Myocyte (in vitro differentiated cells): ENCODE measurements around the gene ERN1. TPM values are rescaled to one million over a fixed set of nuclear protein-coding genes. Genes with fewer than 3 reads are reported as not detected.

Source experiments
- DNase-seq: peaks from one replicate; pipeline ENCODE4 v3.0.0-alpha.2; 2012; ENCODE audit warnings: low read depth
- total RNA-seq: library from RNA; depleted of rRNA; stranded (reverse); fragments of >200 nt; gene quantifications from 2 replicates; pipeline ENCODE4 v1.2.3, GENCODE V29; 2014

ERN1 gene
- total RNA-seq, 1 donor from 2014 or later = 4.0 TPM

- DNase-seq = no peak
Observed at GRCh38 chr17:64158406-64158805, 28.5 kb upstream of the ERN1 start.

- no peak for DNase-seq
Observed at GRCh38 chr17:64157669-64158180, 27.8 kb upstream of the ERN1 start.

GRCh38 chr17:64156670-64157069 is 26.7 kb upstream of the ERN1 start:
- DNase-seq = no peak

GRCh38 chr17:64155751-64156544 is 26.0 kb upstream of the ERN1 start:
- peak; percentile 92 for DNase-seq

- no peak for DNase-seq
Observed at GRCh38 chr17:64155129-64155528, 25.2 kb upstream of the ERN1 start.

GRCh38 chr17:64154717-64155116 is 24.8 kb upstream of the ERN1 start:
- DNase-seq = no peak

GRCh38 chr17:64154313-64154695 is 24.4 kb upstream of the ERN1 start:
- no peak for DNase-seq

- no peak for DNase-seq
Observed at GRCh38 chr17:64153565-64154312, 23.8 kb upstream of the ERN1 start.

- DNase-seq = peak; percentile 54
Observed at GRCh38 chr17:64152428-64153125, 22.6 kb upstream of the ERN1 start.

- no peak for DNase-seq
Observed at GRCh38 chr17:64151016-64151368, 21.0 kb upstream of the ERN1 start.

- no peak for DNase-seq
Observed at GRCh38 chr17:64150237-64151015, 20.5 kb upstream of the ERN1 start.

GRCh38 chr17:64149196-64149595 is 19.3 kb upstream of the ERN1 start:
- DNase-seq = no peak

GRCh38 chr17:64148699-64149098 is 18.8 kb upstream of the ERN1 start:
- peak; percentile 77 for DNase-seq

GRCh38 chr17:64148017-64148631 is 18.2 kb upstream of the ERN1 start:
- no peak for DNase-seq

- peak; percentile 34 for DNase-seq
Observed at GRCh38 chr17:64147110-64148016, 17.4 kb upstream of the ERN1 start.

GRCh38 chr17:64146418-64147109 is 16.6 kb upstream of the ERN1 start:
- peak; percentile 95 for DNase-seq

GRCh38 chr17:64145751-64146417 is 15.9 kb upstream of the ERN1 start:
- DNase-seq = peak; percentile 99

- DNase-seq = no peak
Observed at GRCh38 chr17:64145375-64145750, 15.4 kb upstream of the ERN1 start.
